AG09319 (cell line): ENCODE measurements around the gene PEA15.

Experiments
- DNase-seq: peaks from one replicate; pipeline ENCODE4 v3.0.0-alpha.2; 2010; ENCODE audit warnings: low read depth; ENCODE audit errors: extremely low read depth
- TF ChIP-seq, protein P1 (sequence below): IDR thresholded peaks from 2 replicates; pipeline ENCODE4 v1.5.1; 2011; ENCODE audit warnings: low read depth, mild to moderate bottlenecking, inconsistent platforms, low read length, moderate library complexity

PEA15 gene

DNA sequence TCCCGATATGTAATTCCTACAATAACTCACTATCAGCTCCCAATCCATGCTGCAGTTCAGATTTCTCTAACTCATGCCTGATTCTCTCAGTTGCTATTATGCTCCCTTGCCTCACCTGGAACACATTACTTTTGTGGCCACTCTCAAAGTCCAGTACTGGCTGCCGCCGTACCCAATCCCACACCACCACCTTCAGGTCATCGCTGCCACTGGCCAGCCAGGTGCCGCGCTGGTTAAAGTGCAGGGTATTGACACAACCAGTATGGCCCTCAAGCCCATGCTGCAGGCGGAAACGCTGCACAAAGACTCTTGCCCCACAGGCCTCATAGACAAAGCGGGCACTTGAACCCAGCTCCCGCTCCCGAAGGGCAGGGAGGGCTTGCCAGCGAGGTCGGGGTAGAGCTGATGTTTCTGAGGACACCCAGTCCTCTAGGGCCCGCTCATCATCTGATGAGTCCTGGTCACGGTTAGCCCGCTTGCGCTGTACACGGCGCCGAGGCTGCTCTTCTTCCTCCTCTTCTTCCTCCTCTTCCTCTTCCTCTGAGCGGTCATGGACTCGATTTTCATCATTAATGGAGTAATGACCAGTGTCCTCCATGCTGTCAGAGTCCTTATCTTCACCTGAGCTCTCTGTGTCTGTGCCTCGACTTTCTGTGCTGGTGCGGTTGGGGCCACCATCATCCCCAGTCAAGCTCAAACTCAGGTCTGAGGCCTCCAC, 34.6 kb downstream of the PEA15 start:
- DNase-seq: no peak
- TF ChIP-seq, protein P1, sequence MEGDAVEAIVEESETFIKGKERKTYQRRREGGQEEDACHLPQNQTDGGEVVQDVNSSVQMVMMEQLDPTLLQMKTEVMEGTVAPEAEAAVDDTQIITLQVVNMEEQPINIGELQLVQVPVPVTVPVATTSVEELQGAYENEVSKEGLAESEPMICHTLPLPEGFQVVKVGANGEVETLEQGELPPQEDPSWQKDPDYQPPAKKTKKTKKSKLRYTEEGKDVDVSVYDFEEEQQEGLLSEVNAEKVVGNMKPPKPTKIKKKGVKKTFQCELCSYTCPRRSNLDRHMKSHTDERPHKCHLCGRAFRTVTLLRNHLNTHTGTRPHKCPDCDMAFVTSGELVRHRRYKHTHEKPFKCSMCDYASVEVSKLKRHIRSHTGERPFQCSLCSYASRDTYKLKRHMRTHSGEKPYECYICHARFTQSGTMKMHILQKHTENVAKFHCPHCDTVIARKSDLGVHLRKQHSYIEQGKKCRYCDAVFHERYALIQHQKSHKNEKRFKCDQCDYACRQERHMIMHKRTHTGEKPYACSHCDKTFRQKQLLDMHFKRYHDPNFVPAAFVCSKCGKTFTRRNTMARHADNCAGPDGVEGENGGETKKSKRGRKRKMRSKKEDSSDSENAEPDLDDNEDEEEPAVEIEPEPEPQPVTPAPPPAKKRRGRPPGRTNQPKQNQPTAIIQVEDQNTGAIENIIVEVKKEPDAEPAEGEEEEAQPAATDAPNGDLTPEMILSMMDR: no peak

GRCh38 chr1:160243767-160244166, 38.6 kb downstream of the PEA15 start:
- DNase-seq: no peak

GRCh38 chr1:160244209-160244608, 39.0 kb downstream of the PEA15 start:
- TF ChIP-seq, protein P1: no peak
- DNase-seq: no peak

More at GRCh38 chr1:160243767-160244166, 38.6 kb downstream of the PEA15 start:
- TF ChIP-seq, protein P1: no peak

DNA sequence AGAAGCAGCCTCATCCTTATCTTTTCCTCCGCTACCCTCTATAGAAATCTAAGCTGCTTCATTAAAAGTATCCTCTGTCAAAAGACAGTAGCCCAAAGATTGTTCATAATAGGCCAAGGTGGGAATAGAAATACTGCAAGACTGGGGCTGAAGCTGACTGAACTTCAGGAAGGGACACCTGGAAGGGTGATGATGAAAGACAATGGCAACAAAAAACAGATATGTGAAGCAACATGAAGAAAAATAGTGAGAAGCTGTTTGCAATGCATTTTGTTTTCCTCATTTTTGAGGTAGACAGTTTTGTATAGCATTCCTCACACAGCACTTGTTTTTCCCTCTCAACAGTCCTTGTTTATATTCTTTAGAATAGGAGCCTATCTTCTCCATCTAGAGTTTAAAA, 40.2 kb downstream of the PEA15 start:
- TF ChIP-seq, protein P1: no peak
- no peak for DNase-seq

DNA sequence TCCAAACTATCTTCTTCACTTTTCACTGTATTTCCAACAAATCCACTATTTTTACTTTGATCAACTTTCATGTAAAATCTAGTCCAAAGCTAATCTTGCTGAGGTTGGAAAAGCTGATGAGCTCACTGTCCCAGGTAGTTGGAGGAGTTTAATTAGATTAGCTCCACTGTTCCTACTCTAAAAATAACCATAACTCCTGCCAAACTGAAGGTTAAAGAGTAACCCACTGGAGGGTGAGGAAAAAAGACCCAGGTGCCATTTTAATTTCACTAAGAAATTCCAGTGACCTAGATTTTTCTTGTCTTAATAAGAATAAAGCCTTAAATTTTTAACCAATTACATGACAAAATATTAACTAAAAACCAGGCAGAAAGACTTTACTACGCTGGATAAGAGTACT, 41.9 kb downstream of the PEA15 start:
- TF ChIP-seq, protein P1: no peak
- no peak for DNase-seq

GRCh38 chr1:160251011-160251410, 45.8 kb downstream of the PEA15 start:
- TF ChIP-seq, protein P1: no peak
- no peak for DNase-seq

- TF ChIP-seq, protein P1: peak; percentile 77
- peak; percentile 50 for DNase-seq
These were observed 46.7 kb downstream of the PEA15 start for GRCh38 chr1:160251687-160252526.
